Motor neuron (in vitro differentiated cells): Measurements from ENCODE around the gene PEG3. TPM values are rescaled to one million over a fixed set of nuclear protein-coding genes. Genes with fewer than 3 reads are reported as not detected.
"Not testable (repeated sequence)": the region's sequence is repeated elsewhere in the genome, so short reads cannot be mapped to it uniquely, and the experiment has no call there.

Experiments
- ATAC-seq, 8 experiments: fragments of 200-7000 bp; cut with Tn5 transposase; replicated peaks in 6 of 8; 2 replicates each; pipeline ENCODE4 v1.8.0; 2021; ENCODE audit warnings: mild to moderate bottlenecking in 8 of 8, moderate library complexity in 8 of 8
- H3K27ac ChIP-seq, 2 donors: fragments of 250-450 bp; sonication (Bioruptor Pico); 2 replicates each; pipeline ENCODE4 v1.9.0; 2021; ENCODE audit warnings: antibody characterized with exemption in 2 of 2, mild to moderate bottlenecking in 2 of 2, moderate library complexity in 1 of 2
- H3K4me1 ChIP-seq, 2 donors: fragments of 250-450 bp; sonication (Bioruptor Pico); replicated peaks in 1 of 2; 2 replicates each; pipeline ENCODE4 v1.6.1; 2021; ENCODE audit warnings: antibody characterized with exemption in 2 of 2, mild to moderate bottlenecking in 2 of 2, moderate library complexity in 1 of 2
- H3K4me3 ChIP-seq, 5 donors: fragments of 250-450 bp; sonication (Bioruptor Pico); 2 replicates each; pipeline ENCODE4 v1.9.0; 2021; ENCODE audit warnings: antibody characterized with exemption in 5 of 5, mild to moderate bottlenecking in 5 of 5, moderate library complexity in 4 of 5
- WGBS, 10 experiments: fragments of 450-650 bp; shearing (Covaris generic); methylation state at CpG; one replicate each; pipeline ENCODE4 v1.0.0; 2022; 5-methylcytosine and 5-hydroxymethylcytosine counted together
- in situ Hi-C, 9 experiments: fragments of 400-800 bp; cut with MboI; loops; one replicate each; pipeline ENCODE4 v1.15.0; 2021; ENCODE audit warnings: low sequenced_read_pairs in 9 of 9, low pct_unique_long_range_greater_than_20kb in 2 of 9; ENCODE audit not compliant: unreplicated experiment in 9 of 9
- total RNA-seq, 8 experiments: library from RNA; unstranded; fragments of 300-600 nt; gene quantifications; 2 replicates each; pipeline versions ENCODE4 v1.2.3 to v1.2.4, GENCODE V29; 2022

The PEG3 gene
- total RNA-seq, 8 experiments from 2014 or later, result under 0.01 to 2.5 (median 0.09) TPM

GRCh38 chr19:56862741-56863140, 22.2 kb upstream of the PEG3 start:
- Histone ChIP-seq H3K4me1 (no peaks in the 10 kb centered on the region), H3K4me3 (no peak overlapping the region), H3K27ac (no peak overlapping the region)
- no peak for ATAC-seq
- 11 to 82% (median 51%) methylated on average over 1 to 4 of the region's 4 CpGs; no CpG with 5 or more reads in 2 of the 10 experiments for WGBS, 10 experiments
- in situ Hi-C loops, result no loop called here

GRCh38 chr19:56860409-56860808, 19.9 kb upstream of the PEG3 start:
- WGBS, 10 experiments, result 6 to 60% (median 41%) methylated on average over 1 to 9 of the region's 10 CpGs; no CpG with 5 or more reads in 2 of the 10 experiments
- H3K4me3 ChIP-seq, in situ Hi-C loops, H3K4me1 ChIP-seq, H3K27ac ChIP-seq, ATAC-seq: not testable (repeated sequence)

GRCh38 chr19:56858026-56858425, 17.5 kb upstream of the PEG3 start:
- no peak overlapping the region for H3K27ac ChIP-seq
- in situ Hi-C loops, result no loop called here
- H3K4me3 ChIP-seq, result no peak overlapping the region
- 0 to 67% (median 27%) methylated on average over 1 to 4 of the region's 4 CpGs; no CpG with 5 or more reads in 1 of the 10 experiments for WGBS, 10 experiments
- no peaks in the 10 kb centered on the region for H3K4me1 ChIP-seq
- no peak for ATAC-seq

- Histone ChIP-seq H3K4me1 (no peaks in the 10 kb centered on the region), H3K27ac (no peak overlapping the region), H3K4me3 (no peak overlapping the region)
- ATAC-seq, result no peak
- in situ Hi-C loops, result no loop called here
- 0 to 75% (median 19%) methylated on average over 2 to 3 of the region's 3 CpGs for WGBS, 10 experiments
Measured at GRCh38 chr19:56856822-56857221, 16.3 kb upstream of the PEG3 start.

GRCh38 chr19:56852361-56852760, 11.8 kb upstream of the PEG3 start:
- ATAC-seq, result not testable (repeated sequence)
- 47 to 75% (median 60%) methylated on average over 1 to 2 of the region's 2 CpGs; no CpG with 5 or more reads in 5 of the 10 experiments for WGBS, 10 experiments

GRCh38 chr19:56848166-56848565, 7.6 kb upstream of the PEG3 start:
- Histone ChIP-seq H3K27ac (no peak overlapping the region), H3K4me1 (no peaks in the 10 kb centered on the region), H3K4me3 (no peak overlapping the region)
- no peak for ATAC-seq
- WGBS, 10 experiments, result 4 to 80% (median 36%) methylated on average over 2 to 4 of the region's 4 CpGs; no CpG with 5 or more reads in 3 of the 10 experiments
- in situ Hi-C loops, result no loop called here

More at GRCh38 chr19:56852361-56852760, 11.8 kb upstream of the PEG3 start:
- H3K4me1 ChIP-seq, in situ Hi-C loops, H3K27ac ChIP-seq, H3K4me3 ChIP-seq: not testable (repeated sequence)

GRCh38 chr19:56842412-56842811, 1.9 kb upstream of the PEG3 start:
- no peak for ATAC-seq
- H3K27ac ChIP-seq, result no peak overlapping the region
- no peaks in the 10 kb centered on the region for H3K4me1 ChIP-seq
- peak overlapping the region in 1 of 5 donors; percentile 52 for H3K4me3 ChIP-seq
- WGBS, 10 experiments, result 40 to 50% (median 44%) methylated on average over 1 of the region's 1 CpG; no CpG with 5 or more reads in 7 of the 10 experiments
- in situ Hi-C loops, result no loop called here

- no peak overlapping the region for H3K27ac ChIP-seq
- WGBS, 10 experiments, result 0 to 87% (median 52%) methylated on average over 1 to 12 of the region's 12 CpGs
- H3K4me1 ChIP-seq, result no peaks in the 10 kb centered on the region
- peak overlapping the region in 1 of 5 donors; percentile 52 for H3K4me3 ChIP-seq
- in situ Hi-C loops, result no loop called here
- no peak for ATAC-seq
Measured at GRCh38 chr19:56841193-56841543, 642 bp upstream of the PEG3 start.

GRCh38 chr19:56839652-56840450, 675 bp downstream of the PEG3 start:
- in situ Hi-C loops, result no loop called here
- ATAC-seq, result peak in 1 of 8 experiments; percentile 52
- Histone ChIP-seq H3K27ac (no peak overlapping the region), H3K4me1 (no peaks in the 10 kb centered on the region), H3K4me3 (peak overlapping the region in 1 of 5 donors; percentile 52)
- WGBS, 10 experiments, result 27 to 100% (median 77%) methylated on average over 1 to 7 of the region's 48 CpGs; no CpG with 5 or more reads in 6 of the 10 experiments

- ATAC-seq, result peak in 1 of 8 experiments; percentile 60
- WGBS, 10 experiments, result 16 to 89% (median 50%) methylated on average over 1 to 9 of the region's 34 CpGs; no CpG with 5 or more reads in 1 of the 10 experiments
- Histone ChIP-seq H3K4me3 (peak overlapping the region in 1 of 5 donors; percentile 81), H3K27ac (no peak overlapping the region), H3K4me1 (no peaks in the 10 kb centered on the region)
- in situ Hi-C loops, result no loop called here
Measured at GRCh38 chr19:56838909-56839651, 1.4 kb downstream of the PEG3 start.

GRCh38 chr19:56838024-56838908, 2.3 kb downstream of the PEG3 start:
- in situ Hi-C loops, result no loop called here
- Histone ChIP-seq H3K4me1 (no peaks in the 10 kb centered on the region), H3K4me3 (peak overlapping the region in 1 of 5 donors; percentile 81), H3K27ac (no peak overlapping the region)
- peak in 1 of 8 experiments; percentile 47 for ATAC-seq
- 20 to 100% (median 57%) methylated on average over 1 to 4 of the region's 44 CpGs; no CpG with 5 or more reads in 7 of the 10 experiments for WGBS, 10 experiments

- in situ Hi-C loops, result no loop called here
- H3K4me3 ChIP-seq, result peak overlapping the region in 1 of 5 donors; percentile 81
- 25 to 72% (median 71%) methylated on average over 5 to 7 of the region's 25 CpGs; no CpG with 5 or more reads in 7 of the 10 experiments for WGBS, 10 experiments
- peak in 1 of 8 experiments; percentile 26 for ATAC-seq
- H3K4me1 ChIP-seq, result no peaks in the 10 kb centered on the region
- no peak overlapping the region for H3K27ac ChIP-seq
Measured at GRCh38 chr19:56837492-56838023, 3.0 kb downstream of the PEG3 start.
